ENCODE measurements around the gene ANXA3. TPM values are rescaled to one million over a fixed set of nuclear protein-coding genes. Genes with fewer than 3 reads are reported as not detected.

Gene ANXA3
- total and polyA plus RNA-seq, 10 donors: 7.0 to 119 (median 41.1) TPM

DNA sequence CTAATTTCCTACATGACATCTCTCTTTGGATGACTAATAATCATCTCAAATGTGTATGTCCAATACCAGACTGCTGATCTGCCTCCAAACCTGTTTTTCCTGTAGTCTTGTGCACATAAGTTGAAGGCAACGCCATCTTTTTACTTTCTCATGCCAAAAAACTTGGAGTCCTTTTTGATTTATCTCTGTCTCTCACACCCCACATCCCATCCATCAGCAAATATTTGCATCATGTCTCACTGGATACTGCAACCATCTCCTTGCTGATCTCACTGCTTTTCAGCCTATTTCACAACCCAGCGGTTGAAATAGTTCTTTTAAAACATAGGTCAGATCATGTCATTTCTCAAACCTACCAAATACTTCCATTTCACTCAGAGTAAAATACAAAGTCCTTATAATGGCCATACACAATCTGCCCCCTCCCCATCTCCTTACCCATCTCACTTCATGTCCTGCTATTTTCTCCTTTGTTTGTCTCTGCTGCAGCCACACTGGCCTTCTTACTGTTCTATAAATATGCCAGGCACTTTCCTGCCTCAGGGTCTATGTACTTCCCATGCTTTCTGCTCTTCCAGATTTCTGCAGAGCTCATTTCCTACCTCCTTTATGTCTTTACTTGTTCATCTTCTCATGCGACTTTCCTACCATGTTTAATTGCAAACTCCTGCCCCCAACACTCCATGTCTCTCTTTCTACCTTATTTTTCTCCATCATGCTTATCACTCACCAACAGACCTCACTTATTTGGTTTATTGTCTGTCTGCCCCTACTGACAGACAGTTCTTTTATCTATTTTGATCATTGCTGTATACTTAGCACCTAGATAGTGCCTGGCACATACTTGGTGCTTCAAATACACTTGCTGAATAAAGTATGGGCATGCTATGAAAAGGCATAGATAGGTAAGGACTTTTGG lies 98.8 kb downstream of the ANXA3 start:
- DNase-seq: no peak
- TF ChIP-seq, protein P1, sequence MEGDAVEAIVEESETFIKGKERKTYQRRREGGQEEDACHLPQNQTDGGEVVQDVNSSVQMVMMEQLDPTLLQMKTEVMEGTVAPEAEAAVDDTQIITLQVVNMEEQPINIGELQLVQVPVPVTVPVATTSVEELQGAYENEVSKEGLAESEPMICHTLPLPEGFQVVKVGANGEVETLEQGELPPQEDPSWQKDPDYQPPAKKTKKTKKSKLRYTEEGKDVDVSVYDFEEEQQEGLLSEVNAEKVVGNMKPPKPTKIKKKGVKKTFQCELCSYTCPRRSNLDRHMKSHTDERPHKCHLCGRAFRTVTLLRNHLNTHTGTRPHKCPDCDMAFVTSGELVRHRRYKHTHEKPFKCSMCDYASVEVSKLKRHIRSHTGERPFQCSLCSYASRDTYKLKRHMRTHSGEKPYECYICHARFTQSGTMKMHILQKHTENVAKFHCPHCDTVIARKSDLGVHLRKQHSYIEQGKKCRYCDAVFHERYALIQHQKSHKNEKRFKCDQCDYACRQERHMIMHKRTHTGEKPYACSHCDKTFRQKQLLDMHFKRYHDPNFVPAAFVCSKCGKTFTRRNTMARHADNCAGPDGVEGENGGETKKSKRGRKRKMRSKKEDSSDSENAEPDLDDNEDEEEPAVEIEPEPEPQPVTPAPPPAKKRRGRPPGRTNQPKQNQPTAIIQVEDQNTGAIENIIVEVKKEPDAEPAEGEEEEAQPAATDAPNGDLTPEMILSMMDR (IDR thresholded peaks at IDR 0.05 in 8 of 11, conservative IDR thresholded peaks at IDR 0.05 in 3 of 11): no peak
- TF ChIP-seq POLR2AphosphoS5 (IDR thresholded peaks at IDR 0.05): no peak
- TF ChIP-seq POLR2A (IDR thresholded peaks at IDR 0.05): no peak
- Histone ChIP-seq H3K4me1 (peaks cover 2 to 75% (median 32%) of the 10 kb centered on the region in 6 donors), H3K36me3 (no peaks in the 10 kb centered on the region), H3K27me3 (replicated peaks in 1 of 7) (no peaks in the 10 kb centered on the region), H3K27ac (peak overlapping the region in 4 of 8 donors; percentile 33 to 51 (median 41)), H3K9me3 (no peaks in the 10 kb centered on the region), H3K4me3 (no peak overlapping the region)
- WGBS, 5 donors: 54 to 85% (median 72%) methylated on average over 3 of the region's 3 CpGs
- intact Hi-C loops (cut with DNase I; ENCODE audit: low total_unique reads): loop anchor here (10.0 kb wide), 1 partner anchor 124 kb away; the partner anchor contains the start of gene BMP2K

DNA sequence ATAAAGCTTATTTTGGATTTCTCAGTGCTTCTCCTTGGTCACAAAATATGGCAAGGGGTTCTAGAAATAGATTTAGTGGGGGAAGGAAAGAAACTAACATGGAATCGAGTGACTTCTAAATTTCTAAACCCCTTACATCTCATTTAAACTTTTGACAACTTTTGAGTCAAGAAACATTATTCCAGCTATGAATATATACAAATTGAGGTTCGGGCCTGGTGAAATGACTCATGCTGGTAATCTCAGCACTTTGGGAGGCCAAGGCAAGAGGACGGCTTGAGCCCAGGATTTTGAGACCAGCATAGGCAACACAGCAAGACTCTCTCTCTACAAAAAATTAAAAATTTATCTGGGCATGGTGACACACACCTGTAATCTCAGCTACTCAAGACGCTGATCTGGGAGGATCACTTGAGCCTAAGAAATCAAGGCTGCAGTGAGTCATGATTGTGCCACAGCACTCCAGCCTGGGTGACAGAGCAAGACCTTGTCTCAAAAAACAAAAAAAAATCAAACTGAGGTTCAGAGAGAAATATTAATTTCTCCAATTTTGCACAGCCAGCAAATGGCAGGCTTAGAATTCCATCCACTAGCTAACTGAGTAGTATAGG lies 99.8 kb downstream of the ANXA3 start:
- no peak overlapping the region for H3K4me3 ChIP-seq
- no peak for DNase-seq
- TF ChIP-seq POLR2A (IDR thresholded peaks at IDR 0.05) (no peak), POLR2AphosphoS5 (IDR thresholded peaks at IDR 0.05) (no peak)
- TF ChIP-seq, protein P1 (IDR thresholded peaks at IDR 0.05 in 8 of 11, conservative IDR thresholded peaks at IDR 0.05 in 3 of 11): no peak
- H3K27me3 ChIP-seq (replicated peaks in 1 of 7): no peaks in the 10 kb centered on the region
- H3K9me3 ChIP-seq: no peaks in the 10 kb centered on the region
- no peaks in the 10 kb centered on the region for H3K36me3 ChIP-seq
- peaks cover 2 to 75% (median 31%) of the 10 kb centered on the region in 6 donors for H3K4me1 ChIP-seq
- no peak overlapping the region for H3K27ac ChIP-seq
- 83 to 94% (median 88%) methylated on average over 4 of the region's 4 CpGs for WGBS, 5 donors
- intact Hi-C loops (cut with DNase I; ENCODE audit: low total_unique reads): loop anchor here (10.0 kb wide), 1 partner anchor 123 kb away; the partner anchor contains the start of gene BMP2K

- Histone ChIP-seq H3K4me3 (no peak overlapping the region), H3K9me3 (no peaks in the 10 kb centered on the region), H3K27ac (peak overlapping the region in 2 of 8 donors; percentile 5 to 9), H3K27me3 (replicated peaks in 1 of 7) (no peaks in the 10 kb centered on the region), H3K36me3 (no peaks in the 10 kb centered on the region), H3K4me1 (peaks cover 12 to 75% (median 37%) of the 10 kb centered on the region in 6 donors)
- no peak for TF ChIP-seq POLR2AphosphoS5 (IDR thresholded peaks at IDR 0.05)
- TF ChIP-seq, protein P1 (IDR thresholded peaks at IDR 0.05 in 8 of 11, conservative IDR thresholded peaks at IDR 0.05 in 3 of 11): no peak
- no peak for TF ChIP-seq POLR2A (IDR thresholded peaks at IDR 0.05)
- DNase-seq: no peak
- 59 to 76% (median 72%) methylated on average over 1 of the region's 1 CpG for WGBS, 5 donors
- intact Hi-C loops (cut with DNase I; ENCODE audit: low total_unique reads): loop anchor here (10.0 kb wide), 1 partner anchor 122 kb away; the partner anchor contains the start of gene BMP2K
Measured at GRCh38 chr4:78652282-78652876, 100.8 kb downstream of the ANXA3 start.
